Calu3 (cell line): ENCODE results near the gene SLC35F2. TPM values are rescaled to one million over a fixed set of nuclear protein-coding genes. Genes with fewer than 3 reads are reported as not detected.
A peak's percentile ranks its signal among the peaks of the same experiment; 100 is the strongest.

Source experiments
- BruUV-seq: library from RNA; stranded (reverse); fragments of 400-500 nt; replicated peaks from 2 replicates; lab custom pipeline; 2021; lab: Mats Ljungman, UMichigan
- CTCF ChIA-PET: fragments of 300-600 bp; sonication (Branson Sonifier 250); formaldehyde crosslinking; loops from one replicate; lab custom pipeline; 2022; ENCODE audit warnings: antibody characterized with exemption; lab: Charles Lee
- DNase-seq: peaks from one replicate; pipeline ENCODE4 v3.0.0; 2022
- H3K27ac Mint-ChIP-seq: one replicate; pipeline ENCODE4 v1.8.0; 2022; ENCODE audit warnings: mixed read lengths; ENCODE audit not compliant: unreplicated experiment
- H3K27me3 Mint-ChIP-seq: one replicate; pipeline ENCODE4 v1.8.0; 2022; ENCODE audit warnings: mixed read lengths; ENCODE audit not compliant: unreplicated experiment
- H3K36me3 Mint-ChIP-seq: one replicate; pipeline ENCODE4 v1.8.0; 2022; ENCODE audit warnings: mild to moderate bottlenecking, moderate library complexity, mixed read lengths; ENCODE audit not compliant: insufficient read depth, unreplicated experiment
- H3K4me1 Mint-ChIP-seq: one replicate; pipeline ENCODE4 v1.8.0; 2022; ENCODE audit warnings: mild to moderate bottlenecking, low read depth, mixed read lengths; ENCODE audit not compliant: unreplicated experiment
- H3K4me3 Mint-ChIP-seq: one replicate; pipeline ENCODE4 v1.8.0; 2022; ENCODE audit warnings: mild to moderate bottlenecking, low read depth, moderate library complexity, mixed read lengths; ENCODE audit not compliant: unreplicated experiment
- H3K9me3 Mint-ChIP-seq: one replicate; pipeline ENCODE4 v1.8.0; 2022; ENCODE audit warnings: low read depth, mixed read lengths; ENCODE audit not compliant: unreplicated experiment
- intact Hi-C: fragments of 100-400 bp; cut with micrococcal nuclease; formaldehyde crosslinking; loops from one replicate; pipeline ENCODE4 v1.10.0; 2022; ENCODE audit not compliant: unreplicated experiment
- total RNA-seq: library from RNA; stranded (reverse); gene quantifications from 2 replicates; pipeline ENCODE4 v1.2.3, GENCODE V29; 2022
- TF ChIP-seq, protein P1 (sequence below): fragments of 200-600 bp; IDR thresholded peaks from one replicate; pipeline ENCODE4 v1.8.0; 2022; ENCODE audit warnings: antibody characterized with exemption; ENCODE audit not compliant: unreplicated experiment

The SLC35F2 gene
- total RNA-seq, 1 experiment from 2014 or later = 34.5 TPM

DNA sequence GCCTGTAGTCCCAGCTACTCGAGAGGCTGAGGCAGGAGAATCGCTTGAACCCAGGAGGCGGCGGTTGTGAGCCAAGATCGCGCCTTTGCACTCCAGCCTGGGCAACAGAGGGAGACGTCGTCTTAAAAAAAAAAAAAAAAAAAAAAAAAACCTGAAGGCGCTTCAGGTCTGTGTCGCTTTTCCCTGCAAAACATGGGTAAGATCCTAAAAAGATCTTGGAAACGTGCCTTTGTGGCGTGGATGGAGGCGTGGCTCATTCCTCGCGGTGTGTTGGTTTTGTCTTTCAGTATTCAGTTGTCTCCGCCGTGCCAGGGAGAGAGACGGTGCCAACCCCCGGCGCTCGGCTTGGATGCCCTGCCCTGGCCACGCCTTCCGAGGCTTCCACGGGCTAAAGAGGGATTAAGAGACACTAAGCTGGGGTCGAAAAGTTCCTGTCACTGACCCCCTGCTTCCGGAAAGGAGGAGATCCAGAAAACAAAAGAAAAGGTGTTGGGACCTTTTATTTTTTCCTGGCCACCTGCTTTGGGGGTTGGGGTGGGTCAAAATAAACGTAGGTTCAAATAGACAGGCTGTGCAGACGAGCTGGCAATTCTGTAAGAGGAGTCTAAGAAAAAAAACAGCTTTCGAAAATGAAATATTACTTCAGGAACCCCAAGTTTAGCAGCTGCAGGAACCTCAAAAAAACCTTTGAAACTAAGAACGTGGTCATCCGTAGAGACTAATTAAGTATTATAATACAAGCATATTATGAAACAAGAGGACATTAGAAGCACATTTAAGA, 1.1 kb upstream of the SLC35F2 start:
- Mint-ChIP-seq H3K36me3 (peaks cover 44% of the 10 kb centered on the region), H3K4me3 (peak overlapping the region; percentile 91), H3K27me3 (no peaks in the 10 kb centered on the region), H3K27ac (peak overlapping the region; percentile 92), H3K4me1 (no peaks in the 10 kb centered on the region), H3K9me3 (no peaks in the 10 kb centered on the region)
- DNase-seq = peak; percentile 44
- no TSS peak for BruUV-seq
- TF ChIP-seq, protein P1, sequence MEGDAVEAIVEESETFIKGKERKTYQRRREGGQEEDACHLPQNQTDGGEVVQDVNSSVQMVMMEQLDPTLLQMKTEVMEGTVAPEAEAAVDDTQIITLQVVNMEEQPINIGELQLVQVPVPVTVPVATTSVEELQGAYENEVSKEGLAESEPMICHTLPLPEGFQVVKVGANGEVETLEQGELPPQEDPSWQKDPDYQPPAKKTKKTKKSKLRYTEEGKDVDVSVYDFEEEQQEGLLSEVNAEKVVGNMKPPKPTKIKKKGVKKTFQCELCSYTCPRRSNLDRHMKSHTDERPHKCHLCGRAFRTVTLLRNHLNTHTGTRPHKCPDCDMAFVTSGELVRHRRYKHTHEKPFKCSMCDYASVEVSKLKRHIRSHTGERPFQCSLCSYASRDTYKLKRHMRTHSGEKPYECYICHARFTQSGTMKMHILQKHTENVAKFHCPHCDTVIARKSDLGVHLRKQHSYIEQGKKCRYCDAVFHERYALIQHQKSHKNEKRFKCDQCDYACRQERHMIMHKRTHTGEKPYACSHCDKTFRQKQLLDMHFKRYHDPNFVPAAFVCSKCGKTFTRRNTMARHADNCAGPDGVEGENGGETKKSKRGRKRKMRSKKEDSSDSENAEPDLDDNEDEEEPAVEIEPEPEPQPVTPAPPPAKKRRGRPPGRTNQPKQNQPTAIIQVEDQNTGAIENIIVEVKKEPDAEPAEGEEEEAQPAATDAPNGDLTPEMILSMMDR = no peak
- CTCF ChIA-PET = interaction anchor here (0.6 to 0.7 kb wide), 3 partner anchors 35 to 957 kb away, joined by 4 to 8 read pairs (median 5); no protein-coding TSS in a partner anchor
- intact Hi-C loops = loop anchor here (2.0 to 5.0 kb wide), 2 partner anchors 19 to 57 kb away; no protein-coding TSS in a partner anchor

- intact Hi-C loops = loop anchor here (2.0 to 5.0 kb wide), 2 partner anchors 17 to 55 kb away; no protein-coding TSS in a partner anchor
- CTCF ChIA-PET = no interaction called here
- TSS peak; percentile 64 for BruUV-seq
Measured at GRCh38 chr11:107857550-107858216, 904 bp downstream of the SLC35F2 start.

DNA sequence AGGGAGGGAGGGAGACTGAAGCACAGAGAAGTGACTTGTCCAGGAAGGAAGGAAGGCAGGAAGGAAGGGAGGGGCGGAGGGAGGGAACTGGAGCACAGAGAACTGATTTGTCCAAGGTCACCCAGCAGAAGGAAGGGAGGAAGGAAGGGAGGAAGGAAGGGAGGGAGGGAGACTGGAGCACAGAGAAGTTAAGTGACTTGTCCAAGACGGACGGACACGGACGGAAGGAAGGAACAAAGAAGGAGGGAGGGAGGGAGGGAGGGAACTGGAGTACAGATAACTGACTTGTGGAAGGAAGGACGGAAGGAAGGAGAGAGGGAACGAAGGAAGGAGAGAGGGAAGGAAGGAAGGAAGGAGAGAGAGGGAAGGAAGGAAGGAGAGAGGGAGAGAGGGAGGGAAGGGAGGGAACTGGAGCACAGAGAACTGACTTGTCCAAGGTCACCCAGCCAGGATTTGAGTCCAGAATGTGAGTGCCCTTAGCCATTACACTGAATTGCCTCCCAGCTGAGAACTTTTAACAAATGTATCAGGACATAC, 1.5 kb downstream of the SLC35F2 start:
- Mint-ChIP-seq H3K36me3 (peaks cover 44% of the 10 kb centered on the region), H3K4me3 (peak overlapping the region; percentile 91)

More at GRCh38 chr11:107857550-107858216, 904 bp downstream of the SLC35F2 start:
- no peaks in the 10 kb centered on the region for H3K9me3 Mint-ChIP-seq
- H3K4me3 Mint-ChIP-seq = peak overlapping the region; percentile 91
- no peaks in the 10 kb centered on the region for H3K4me1 Mint-ChIP-seq
- no peak for DNase-seq
- peaks cover 44% of the 10 kb centered on the region for H3K36me3 Mint-ChIP-seq
- H3K27ac Mint-ChIP-seq = peak overlapping the region; percentile 87
- TF ChIP-seq, protein P1 = no peak
- no peaks in the 10 kb centered on the region for H3K27me3 Mint-ChIP-seq

More for the DNA sequence above, 1.5 kb downstream of the SLC35F2 start:
- BruUV-seq = no TSS peak
- peak; percentile 8 for DNase-seq
- TF ChIP-seq, protein P1 = no peak
- peak overlapping the region; percentile 87 for H3K27ac Mint-ChIP-seq
- intact Hi-C loops = loop anchor here (5.0 kb wide), 1 partner anchor 55 kb away; no protein-coding TSS in a partner anchor
- no peaks in the 10 kb centered on the region for H3K4me1 Mint-ChIP-seq
- H3K9me3 Mint-ChIP-seq = no peaks in the 10 kb centered on the region
- H3K27me3 Mint-ChIP-seq = no peaks in the 10 kb centered on the region
- CTCF ChIA-PET = no interaction called here
